GM23248 (cell line): ENCODE measurements around the gene LRRC36. TPM values are rescaled to one million over a fixed set of nuclear protein-coding genes. Genes with fewer than 3 reads are reported as not detected.
A peak's percentile ranks its signal among the peaks of the same experiment; 100 is the strongest.

Experiments
- DNase-seq: peaks from one replicate; pipeline ENCODE4 v3.0.0-alpha.2; 2015
- H2AFZ ChIP-seq: fragments of 200-600 bp; sonication (generic); 2 replicates; pipeline ENCODE4 v1.6.1; 2016; ENCODE audit warnings: antibody characterized with exemption
- H3F3A ChIP-seq: fragments of 200-600 bp; sonication (generic); 2 replicates; pipeline ENCODE4 v1.6.1; 2016; ENCODE audit warnings: mild to moderate bottlenecking, antibody characterized with exemption, mixed run types; ENCODE audit not compliant: insufficient read depth
- H3K27ac ChIP-seq: fragments of 200-600 bp; sonication (generic); 2 replicates; pipeline ENCODE4 v1.5.1; 2016; ENCODE audit warnings: mild to moderate bottlenecking
- H3K27me3 ChIP-seq: fragments of 200-600 bp; sonication (generic); replicated peaks from 2 replicates; pipeline ENCODE4 v1.6.1; 2016; ENCODE audit warnings: mild to moderate bottlenecking; ENCODE audit not compliant: insufficient read depth
- H3K36me3 ChIP-seq: fragments of 200-600 bp; sonication (generic); 2 replicates; pipeline ENCODE4 v1.6.1; 2016; ENCODE audit warnings: low read depth, mild to moderate bottlenecking
- H3K4me1 ChIP-seq: fragments of 200-600 bp; sonication (generic); 2 replicates; pipeline ENCODE4 v1.6.1; 2016; ENCODE audit warnings: mild to moderate bottlenecking; ENCODE audit not compliant: insufficient read depth
- H3K4me2 ChIP-seq: fragments of 200-600 bp; sonication (generic); one replicate; pipeline ENCODE4 v1.6.1; 2016; ENCODE audit warnings: mild to moderate bottlenecking; ENCODE audit not compliant: unreplicated experiment
- H3K4me3 ChIP-seq: fragments of 200-600 bp; sonication (generic); 2 replicates; pipeline ENCODE4 v1.5.1; 2016; ENCODE audit warnings: mild to moderate bottlenecking
- H3K79me2 ChIP-seq: fragments of 200-600 bp; sonication (generic); 2 replicates; pipeline ENCODE4 v1.6.1; 2016; ENCODE audit warnings: mild to moderate bottlenecking; ENCODE audit not compliant: insufficient read depth
- H3K9ac ChIP-seq: fragments of 200-600 bp; sonication (generic); 2 replicates; pipeline ENCODE4 v1.6.1; 2016; ENCODE audit warnings: mild to moderate bottlenecking
- H3K9me2 ChIP-seq: fragments of 200-600 bp; sonication (generic); 2 replicates; pipeline ENCODE4 v1.6.1; 2016; ENCODE audit warnings: mixed run types, mild to moderate bottlenecking, moderate library complexity; ENCODE audit not compliant: insufficient read depth
- H3K9me3 ChIP-seq: fragments of 200-600 bp; sonication (generic); one replicate; pipeline ENCODE4 v1.6.1; 2017; ENCODE audit warnings: low read depth
- H4K20me1 ChIP-seq: fragments of 200-600 bp; sonication (generic); 2 replicates; pipeline ENCODE4 v1.6.0; 2016; ENCODE audit not compliant: insufficient read depth
- EZH2 ChIP-seq: fragments of 200-600 bp; sonication (generic); IDR thresholded peaks from 2 replicates; pipeline ENCODE4 v1.6.1; 2018; ENCODE audit warnings: antibody characterized with exemption, mild to moderate bottlenecking; ENCODE audit not compliant: insufficient read depth, poor library complexity, severe bottlenecking
- EZH2phosphoT487 ChIP-seq: fragments of 200-600 bp; sonication (generic); IDR thresholded peaks from 2 replicates; pipeline ENCODE4 v1.6.1; 2018; ENCODE audit warnings: antibody characterized with exemption, moderate library complexity, mild to moderate bottlenecking, low read depth; ENCODE audit not compliant: insufficient read depth
- WGBS, 2 experiments: methylation state at CpG; one replicate each; pipeline ENCODE4 v1.1.6; 2015 to 2017; ENCODE audit warnings: low lambda C conversion rate in 2 of 2, low coverage in 1 of 2; ENCODE audit errors: missing lambda C conversion rate in 2 of 2; 5-methylcytosine and 5-hydroxymethylcytosine counted together
- in situ Hi-C: fragments of 300-500 bp; cut with MboI; formaldehyde crosslinking; loops from 2 replicates; pipeline ENCODE4 v1.15.0; 2020
- polyA plus RNA-seq: library from polyadenylated mRNA; unstranded; fragments of >200 nt; fragmentation: Nextera tagmentation; extraction: Ambion mirVana; gene quantifications from 2 replicates; pipeline ENCODE4 v1.2.1, GENCODE V29; 2016
- total RNA-seq: library from RNA; depleted of rRNA; stranded (reverse); fragments of >200 nt; shearing (Covaris generic); gene quantifications from 2 replicates; pipeline ENCODE4 v1.2.3, GENCODE V29; 2014

LRRC36 gene
- total and polyA plus RNA-seq, 2 experiments from 2014 or later, result not detected

- H2AFZ ChIP-seq, result no peak overlapping the region
- no peaks in the 10 kb centered on the region for H4K20me1 ChIP-seq
- TF ChIP-seq EZH2 (no peak), EZH2phosphoT487 (no peak)
- 96 to 97% methylated on average over 13 to 14 of the region's 14 CpGs for WGBS, 2 experiments
- DNase-seq, result no peak
- H3K4me2 ChIP-seq, result no peak overlapping the region
- in situ Hi-C loops, result no loop called here
- H3K9ac ChIP-seq, result no peak overlapping the region
- H3K4me3 ChIP-seq, result no peak overlapping the region
- no peak overlapping the region for H3K27ac ChIP-seq
- H3K79me2 ChIP-seq, result no peaks in the 10 kb centered on the region
- H3F3A ChIP-seq, result peaks cover 14% of the 10 kb centered on the region
- no peaks in the 10 kb centered on the region for H3K27me3 ChIP-seq
- H3K9me2 ChIP-seq, result no peaks in the 10 kb centered on the region
- H3K4me1 ChIP-seq, result peaks cover 18% of the 10 kb centered on the region
- H3K9me3 ChIP-seq, result no peaks in the 10 kb centered on the region
- H3K36me3 ChIP-seq, result no peaks in the 10 kb centered on the region
Measured at GRCh38 chr16:67281536-67282446, 44.8 kb upstream of the LRRC36 start.

- Histone ChIP-seq H3K9me2 (no peaks in the 10 kb centered on the region), H2AFZ (no peak overlapping the region), H3K4me3 (no peak overlapping the region), H3K36me3 (no peaks in the 10 kb centered on the region), H3K79me2 (no peaks in the 10 kb centered on the region), H3K9ac (no peak overlapping the region), H3K27me3 (no peaks in the 10 kb centered on the region), H3K9me3 (no peaks in the 10 kb centered on the region), H3K27ac (no peak overlapping the region), H3K4me2 (no peak overlapping the region), H3F3A (peaks cover 12% of the 10 kb centered on the region), H4K20me1 (no peaks in the 10 kb centered on the region), H3K4me1 (peaks cover 14% of the 10 kb centered on the region)
- no peak for DNase-seq
- TF ChIP-seq EZH2 (no peak), EZH2phosphoT487 (no peak)
- in situ Hi-C loops, result no loop called here
- 93 to 99% methylated on average over 10 of the region's 10 CpGs for WGBS, 2 experiments
Measured at GRCh38 chr16:67282447-67282805, 44.2 kb upstream of the LRRC36 start.

GRCh38 chr16:67283039-67283825 is 43.4 kb upstream of the LRRC36 start:
- Histone ChIP-seq H3K27ac (no peak overlapping the region), H3K27me3 (no peaks in the 10 kb centered on the region), H3K9ac (no peak overlapping the region), H3K4me1 (peaks cover 8% of the 10 kb centered on the region), H3K9me2 (no peaks in the 10 kb centered on the region), H3K4me3 (no peak overlapping the region), H3K36me3 (no peaks in the 10 kb centered on the region), H3F3A (peaks cover 6% of the 10 kb centered on the region), H2AFZ (no peak overlapping the region), H4K20me1 (no peaks in the 10 kb centered on the region), H3K9me3 (no peaks in the 10 kb centered on the region), H3K4me2 (no peak overlapping the region), H3K79me2 (no peaks in the 10 kb centered on the region)
- TF ChIP-seq EZH2phosphoT487, result no peak
- no peak for TF ChIP-seq EZH2
- in situ Hi-C loops, result no loop called here
- peak; percentile 37 for DNase-seq
- WGBS, 2 experiments, result 86 to 94% methylated on average over 7 of the region's 7 CpGs

GRCh38 chr16:67283826-67284555 is 42.6 kb upstream of the LRRC36 start:
- Histone ChIP-seq H3K27ac (no peak overlapping the region), H3K4me2 (no peak overlapping the region)
- in situ Hi-C loops, result no loop called here

More at GRCh38 chr16:67283826-67284555, 42.6 kb upstream of the LRRC36 start:
- no peaks in the 10 kb centered on the region for H3K27me3 ChIP-seq
- 92 to 94% methylated on average over 21 of the region's 21 CpGs for WGBS, 2 experiments
- H3K9ac ChIP-seq, result no peak overlapping the region
- no peaks in the 10 kb centered on the region for H3K36me3 ChIP-seq
- no peaks in the 10 kb centered on the region for H3K79me2 ChIP-seq
- H3K9me3 ChIP-seq, result no peaks in the 10 kb centered on the region
- H2AFZ ChIP-seq, result no peak overlapping the region
- no peaks in the 10 kb centered on the region for H3K9me2 ChIP-seq
- 0 out of 2 replicates have a peak, but pooled peaks cover under 1% of the 10 kb centered on the region for H3K4me1 ChIP-seq
- H3K4me3 ChIP-seq, result no peak overlapping the region
- no peak for DNase-seq
- no peaks in the 10 kb centered on the region; the same call in 1 of the 2 replicates for H3F3A ChIP-seq
- no peak for TF ChIP-seq EZH2phosphoT487
- no peak for TF ChIP-seq EZH2
- no peaks in the 10 kb centered on the region for H4K20me1 ChIP-seq
